HG03095 (cell line): Measurements from ENCODE around the gene CACNA2D4.

Experiments used
- ATAC-seq: cut with Tn5 transposase; IDR thresholded peaks from one replicate; pipeline ENCODE4 v1.9.1; 2021; ENCODE audit warnings: moderate library complexity; ENCODE audit not compliant: unreplicated experiment

CACNA2D4 gene

DNA sequence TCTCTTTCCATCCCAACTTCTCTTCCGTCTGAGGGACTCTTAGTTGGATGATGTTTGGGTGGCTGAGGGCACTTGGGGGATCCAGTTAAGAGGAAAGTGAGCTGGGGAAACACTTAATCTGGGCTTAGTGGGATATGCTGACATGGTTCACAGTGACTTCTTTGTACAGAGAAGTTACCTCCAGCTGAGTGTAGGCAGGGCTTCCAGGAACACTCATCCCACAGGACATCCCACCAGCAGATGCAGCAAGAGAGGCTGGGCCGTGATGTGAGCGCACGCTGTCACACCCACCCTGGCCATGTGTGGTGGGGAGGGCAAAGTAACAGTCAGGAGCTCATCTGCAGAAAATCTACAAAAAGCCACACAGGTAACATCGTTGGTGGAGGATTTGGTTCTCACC is 832 bp upstream of the CACNA2D4 start:
- ATAC-seq = no peak

DNA sequence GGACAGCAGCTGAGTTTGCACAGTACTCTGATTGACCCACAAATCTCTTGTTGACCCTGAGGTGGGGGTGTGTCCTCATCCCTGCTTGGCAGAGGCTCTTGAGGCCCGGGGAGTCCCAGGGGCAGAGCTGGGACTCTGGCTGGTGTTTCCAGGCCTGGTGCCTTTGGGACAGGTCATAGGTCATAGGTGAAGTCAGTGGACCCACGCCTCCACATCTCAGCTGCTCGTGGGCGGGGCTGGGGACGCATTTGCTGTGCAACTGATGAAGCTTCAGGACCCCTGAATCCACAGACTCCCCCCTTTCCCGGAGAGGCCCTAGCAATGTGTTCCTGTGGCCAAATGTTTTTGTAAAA is 408 bp upstream of the CACNA2D4 start:
- no peak for ATAC-seq

DNA sequence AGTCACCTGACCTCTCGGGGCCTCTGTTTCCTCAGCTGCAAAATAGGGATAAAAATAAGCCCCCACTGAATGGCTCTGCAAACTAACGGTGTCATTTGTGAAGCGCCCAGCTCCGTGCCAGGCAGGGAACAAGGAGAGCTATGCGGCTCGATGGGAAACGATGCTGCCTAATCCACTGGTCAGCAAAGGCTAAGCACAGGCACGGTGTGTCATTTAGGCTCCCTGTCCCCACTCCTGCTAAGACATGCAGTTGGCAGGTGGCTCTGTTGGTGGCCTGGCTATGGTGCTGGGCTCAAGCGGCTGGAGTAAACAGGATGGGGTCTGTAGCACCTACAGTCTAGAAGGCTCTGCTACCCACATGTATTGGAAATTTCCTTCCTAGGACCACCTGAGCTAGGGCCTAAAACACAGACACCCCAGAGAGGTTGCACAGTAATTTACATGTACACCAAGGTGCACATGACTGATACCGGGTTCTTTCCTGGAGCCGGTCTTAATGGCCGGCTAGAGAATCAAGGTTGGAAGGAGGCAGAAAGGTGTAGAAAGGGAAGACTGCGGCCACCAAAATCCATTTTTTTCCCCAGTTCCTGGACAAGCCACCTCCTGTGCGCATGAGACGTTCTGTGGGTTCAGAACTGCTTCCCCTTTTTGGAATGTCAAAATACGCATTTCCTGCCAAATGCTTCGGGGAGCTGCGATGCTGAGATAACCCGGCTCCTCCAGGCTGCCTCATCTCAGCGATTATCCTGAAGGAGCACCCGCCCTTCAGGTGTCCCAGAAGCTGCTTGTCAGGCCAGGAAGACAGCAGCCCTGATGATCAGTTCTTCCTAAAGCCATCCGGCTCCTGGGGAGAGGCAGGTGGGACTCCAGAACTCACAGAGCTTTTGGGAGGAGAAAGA is 1.0 kb downstream of the CACNA2D4 start:
- ATAC-seq = no peak

DNA sequence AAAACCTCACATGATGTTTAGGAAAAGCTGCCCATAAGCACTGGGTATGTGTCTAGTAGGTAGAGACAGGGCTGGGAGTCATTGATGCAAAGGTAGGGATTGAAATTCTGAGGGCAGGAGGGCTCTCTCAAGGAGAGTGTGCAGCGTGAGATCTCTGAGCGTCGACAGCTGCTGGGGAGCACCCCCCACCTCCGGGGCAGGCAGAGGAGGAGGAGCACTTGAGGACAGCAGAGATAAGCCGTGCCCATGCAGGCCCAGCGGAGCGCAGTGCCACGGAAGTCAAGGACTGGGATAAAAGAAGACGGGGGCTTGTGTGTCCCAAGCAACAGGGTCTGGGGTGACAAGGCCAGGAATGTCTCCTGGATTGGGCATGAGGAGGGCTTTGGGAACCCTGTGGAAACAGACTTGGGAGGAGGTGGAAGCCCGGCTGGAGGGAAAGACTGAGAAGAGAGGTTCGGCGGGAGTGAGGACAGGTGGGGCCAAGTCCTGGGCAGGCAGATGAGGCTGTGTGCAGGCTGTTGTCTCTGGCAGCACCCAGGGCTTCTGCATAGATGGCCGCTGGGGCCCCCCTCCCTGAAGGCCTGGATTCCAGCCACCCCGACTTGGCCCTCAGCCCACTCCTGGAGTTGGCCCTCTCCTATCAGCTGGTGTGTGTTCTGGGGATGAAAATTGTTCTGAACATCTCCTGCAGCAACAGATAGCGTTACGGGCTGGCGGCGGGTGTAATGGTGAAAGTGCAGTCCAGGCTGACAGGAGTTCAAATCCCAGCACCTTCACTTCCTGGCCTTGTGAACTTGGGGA is 1.9 kb downstream of the CACNA2D4 start:
- no peak for ATAC-seq

DNA sequence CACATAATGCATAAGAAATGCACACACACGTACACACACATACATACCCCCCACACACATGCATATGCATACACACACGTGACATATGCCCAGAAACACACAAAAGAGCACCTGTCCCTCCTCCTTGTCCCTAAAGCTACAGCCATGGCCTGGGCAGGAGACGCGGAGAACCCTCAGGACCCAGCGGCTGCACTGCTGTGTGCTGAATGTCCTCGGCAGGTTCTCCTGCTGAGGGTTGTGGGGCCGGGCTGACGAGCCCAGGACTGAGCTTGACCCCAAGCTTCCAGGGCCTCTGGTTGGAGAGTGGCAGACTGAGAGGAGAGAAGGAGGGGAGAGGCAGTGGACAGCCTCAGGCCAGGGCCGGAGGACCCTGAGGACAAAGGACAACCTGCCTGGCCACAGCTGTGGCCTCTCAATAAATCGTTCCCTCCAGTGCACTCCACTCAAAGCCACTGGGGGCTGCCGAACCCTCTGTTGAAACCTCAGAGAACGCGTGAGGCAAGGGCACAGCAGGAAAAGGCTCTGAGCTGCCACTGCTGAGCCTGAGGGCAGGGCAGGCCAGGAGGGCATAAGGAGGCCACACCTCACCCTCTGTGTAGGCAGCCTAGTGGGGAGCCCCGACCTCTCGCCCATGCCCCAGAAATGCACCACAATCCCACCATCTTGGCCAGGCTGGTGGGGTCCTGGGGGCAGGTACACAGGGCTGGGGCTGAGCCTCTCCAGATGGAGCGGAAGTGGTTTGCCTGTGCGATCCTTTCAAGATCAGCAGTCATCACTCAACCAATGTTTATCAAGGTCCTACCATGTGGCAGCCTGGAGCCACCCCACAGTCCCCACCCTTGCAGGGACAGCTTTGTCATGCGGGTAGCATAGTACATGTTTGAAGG is 3.1 kb downstream of the CACNA2D4 start:
- ATAC-seq = no peak

DNA sequence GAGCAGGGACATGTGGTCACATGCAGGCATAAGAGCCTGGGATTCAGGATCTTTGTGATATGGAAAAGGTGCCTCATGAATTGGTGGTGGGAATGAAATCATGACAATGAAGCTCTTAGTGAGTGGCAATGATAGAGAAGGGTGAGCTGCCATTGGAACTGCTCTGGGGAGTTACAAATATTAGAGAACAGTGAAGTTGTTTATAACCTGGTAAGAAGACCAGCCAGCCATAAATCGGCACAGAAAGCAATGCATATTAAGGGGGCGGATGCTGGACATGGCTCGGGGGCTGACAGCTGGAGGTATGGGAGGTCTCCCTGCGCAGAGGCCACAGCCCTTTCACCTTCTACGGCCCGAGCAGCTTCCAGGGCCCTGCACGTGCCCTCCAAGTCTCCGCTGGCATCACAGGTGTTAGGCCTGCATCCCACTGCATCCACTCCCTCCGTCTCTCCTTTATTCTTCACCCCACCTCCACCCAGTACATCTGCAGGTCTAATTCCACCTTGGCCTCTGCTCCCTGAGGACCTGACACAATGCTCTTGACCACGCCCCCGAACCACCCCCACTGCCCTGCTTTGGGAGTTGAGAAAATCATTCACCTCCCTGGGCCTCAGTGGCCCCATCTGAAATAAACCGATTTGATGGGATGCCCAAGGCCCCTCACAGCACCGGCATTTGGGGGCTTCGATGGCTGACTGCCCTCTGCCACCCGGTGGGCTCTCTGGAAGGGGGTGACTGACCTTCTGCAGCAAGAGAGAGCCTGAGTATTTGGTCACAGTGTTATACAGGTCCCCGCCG is 4.1 kb downstream of the CACNA2D4 start:
- ATAC-seq = no peak

DNA sequence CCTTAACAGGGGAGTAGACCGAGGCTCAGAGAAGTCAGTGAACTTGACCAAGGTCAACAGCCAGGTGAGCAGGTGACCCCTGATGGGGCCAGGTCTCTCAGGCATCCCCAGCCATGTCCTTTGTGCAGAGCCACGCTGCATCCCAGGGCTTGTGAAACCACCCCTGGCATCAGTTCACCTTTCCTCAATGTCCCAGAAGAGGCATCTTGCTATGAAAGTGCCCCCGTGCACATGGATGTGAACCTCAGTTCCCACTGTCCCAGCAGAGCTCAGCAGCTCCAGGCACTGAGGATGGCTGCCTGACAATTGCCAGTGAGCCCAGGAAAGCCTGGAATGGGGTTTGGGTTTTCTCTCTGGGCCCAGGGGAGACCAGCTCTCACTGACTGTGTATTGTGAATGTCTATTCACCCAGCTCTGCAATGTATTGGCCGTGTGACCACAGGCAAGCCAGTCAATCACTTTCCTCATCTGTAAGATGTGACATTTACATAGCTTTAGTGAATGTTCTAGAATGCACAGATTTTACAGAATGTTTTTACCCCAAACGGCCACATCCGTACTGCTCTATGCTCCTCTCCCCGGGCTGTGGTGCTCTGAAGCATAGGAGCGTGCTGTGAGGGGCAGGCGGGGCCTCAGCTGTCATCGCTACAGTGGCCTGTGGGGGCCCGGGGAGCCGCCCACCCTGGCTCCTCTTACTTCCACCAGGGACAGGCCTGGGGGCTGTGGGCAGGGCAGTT is 4.9 kb downstream of the CACNA2D4 start:
- ATAC-seq = no peak

DNA sequence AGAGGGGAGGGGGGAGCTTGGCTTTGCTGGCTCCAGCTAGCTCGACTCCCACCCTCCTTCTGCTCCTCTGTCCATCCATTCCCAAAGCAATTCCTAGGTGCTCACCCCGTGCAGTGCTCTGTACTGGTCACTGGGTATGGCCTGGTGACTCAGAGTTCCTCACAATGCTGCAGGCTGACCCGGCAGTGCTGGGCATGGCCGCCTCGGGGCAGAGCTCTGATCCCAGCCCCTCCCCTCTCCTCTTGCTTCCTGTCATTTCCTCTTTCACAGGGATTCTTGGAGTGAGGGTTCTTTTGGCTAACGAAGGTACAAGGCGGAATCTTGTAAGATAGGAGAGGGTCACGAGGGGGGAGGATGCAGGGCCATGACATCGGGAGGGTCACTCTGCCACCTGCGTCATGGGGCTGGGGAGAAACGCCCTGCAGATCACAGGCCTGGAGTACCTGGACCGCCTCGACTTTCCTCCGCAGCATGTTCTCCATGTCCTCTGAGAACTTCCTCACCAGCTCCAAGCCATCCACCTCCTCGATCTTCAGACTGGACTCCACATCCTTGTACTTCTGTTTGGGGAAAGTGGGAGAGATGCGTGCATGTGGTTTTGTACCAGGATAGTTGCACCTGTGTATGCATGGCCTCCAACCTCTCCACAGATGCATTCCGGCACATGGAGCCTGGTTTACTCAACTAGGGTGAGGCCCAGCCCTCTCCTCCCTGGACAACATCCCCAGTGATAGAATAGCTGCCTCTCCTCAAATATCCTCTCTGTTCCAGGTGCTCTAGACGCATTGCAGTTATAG is 5.7 kb downstream of the CACNA2D4 start:
- no peak for ATAC-seq

DNA sequence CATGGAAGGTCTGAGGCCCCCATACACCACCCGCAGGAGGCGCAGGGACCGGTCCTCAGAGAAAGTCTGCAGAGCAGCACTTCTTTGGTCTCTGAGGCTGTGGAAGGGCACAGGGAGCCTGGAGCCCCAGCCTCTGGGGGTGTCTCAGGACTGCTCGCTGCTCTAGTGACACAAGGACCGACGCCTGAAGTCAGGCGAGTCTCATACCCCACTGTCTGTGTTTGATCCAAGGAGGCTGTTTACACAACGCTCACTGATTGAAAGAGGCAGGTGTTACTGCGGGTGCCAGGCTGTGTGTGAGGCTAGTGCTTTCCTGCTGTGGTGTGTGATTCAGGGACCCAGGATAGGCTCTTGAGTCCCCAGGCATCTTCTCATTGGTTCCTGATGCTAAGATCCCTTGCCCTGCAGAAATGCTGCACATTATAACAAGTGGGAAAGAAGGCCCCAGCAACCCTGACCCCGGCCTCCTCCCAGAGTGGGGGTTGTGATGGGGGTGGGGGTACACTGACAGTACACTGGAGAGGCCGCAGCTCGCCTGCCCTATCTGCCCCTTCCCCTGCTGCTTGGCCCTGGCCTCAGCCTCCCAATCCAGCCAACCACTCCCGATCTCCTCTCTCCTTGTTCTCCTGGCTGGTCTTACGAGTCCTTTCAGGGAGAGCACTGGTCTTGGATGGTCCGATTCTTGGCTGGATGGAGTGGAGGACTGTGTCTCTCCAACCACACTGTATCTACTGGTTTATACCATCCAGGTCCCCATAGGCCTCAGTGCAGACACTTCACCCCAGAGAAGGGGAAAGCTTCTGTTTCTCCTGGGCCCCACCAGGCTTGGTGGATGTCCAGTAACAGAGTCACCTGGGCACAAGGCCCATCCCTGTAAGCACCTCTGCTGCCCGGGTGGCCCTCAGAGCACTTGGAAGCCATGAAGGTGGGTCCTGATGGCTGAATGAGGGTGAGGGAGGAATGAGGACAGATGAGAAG is 6.6 kb downstream of the CACNA2D4 start:
- no peak for ATAC-seq

DNA sequence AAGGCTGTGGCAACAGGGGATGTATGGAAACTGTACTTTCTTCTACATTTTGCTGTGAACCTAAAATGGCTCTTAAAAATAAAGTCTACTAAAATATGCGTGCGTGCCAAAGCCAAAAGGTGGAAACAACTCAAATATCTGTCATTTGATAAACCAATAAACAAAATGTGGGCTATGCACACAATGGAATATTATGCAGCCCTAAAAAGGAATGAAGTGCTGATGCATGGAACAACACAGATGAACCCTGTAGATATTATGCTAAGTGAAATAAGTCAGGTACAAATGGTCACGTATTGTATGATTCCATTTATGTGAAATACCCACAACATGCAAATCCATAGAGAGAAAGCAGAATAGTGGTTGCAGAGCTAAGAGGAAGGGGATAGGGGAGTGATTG is 8.0 kb downstream of the CACNA2D4 start:
- ATAC-seq = no peak

DNA sequence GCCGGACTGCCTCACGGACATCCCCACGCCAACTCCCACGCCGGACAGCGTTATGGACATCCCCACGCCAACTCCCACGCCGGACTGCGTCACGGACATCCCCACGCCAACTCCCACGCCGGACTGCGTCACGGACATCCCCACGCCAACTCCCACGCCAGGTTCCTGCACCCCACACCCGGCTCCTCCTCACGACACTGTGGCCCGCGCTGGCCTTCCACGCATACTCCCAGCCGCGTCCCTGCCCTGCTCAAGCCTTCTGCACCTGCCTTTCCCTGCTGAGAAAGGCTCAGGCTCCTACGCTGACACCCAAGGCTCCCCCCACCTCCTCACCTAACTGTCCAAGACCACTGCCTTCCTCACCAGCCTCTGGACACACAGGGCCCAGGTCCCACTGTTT is 9.7 kb downstream of the CACNA2D4 start:
- ATAC-seq = no peak

DNA sequence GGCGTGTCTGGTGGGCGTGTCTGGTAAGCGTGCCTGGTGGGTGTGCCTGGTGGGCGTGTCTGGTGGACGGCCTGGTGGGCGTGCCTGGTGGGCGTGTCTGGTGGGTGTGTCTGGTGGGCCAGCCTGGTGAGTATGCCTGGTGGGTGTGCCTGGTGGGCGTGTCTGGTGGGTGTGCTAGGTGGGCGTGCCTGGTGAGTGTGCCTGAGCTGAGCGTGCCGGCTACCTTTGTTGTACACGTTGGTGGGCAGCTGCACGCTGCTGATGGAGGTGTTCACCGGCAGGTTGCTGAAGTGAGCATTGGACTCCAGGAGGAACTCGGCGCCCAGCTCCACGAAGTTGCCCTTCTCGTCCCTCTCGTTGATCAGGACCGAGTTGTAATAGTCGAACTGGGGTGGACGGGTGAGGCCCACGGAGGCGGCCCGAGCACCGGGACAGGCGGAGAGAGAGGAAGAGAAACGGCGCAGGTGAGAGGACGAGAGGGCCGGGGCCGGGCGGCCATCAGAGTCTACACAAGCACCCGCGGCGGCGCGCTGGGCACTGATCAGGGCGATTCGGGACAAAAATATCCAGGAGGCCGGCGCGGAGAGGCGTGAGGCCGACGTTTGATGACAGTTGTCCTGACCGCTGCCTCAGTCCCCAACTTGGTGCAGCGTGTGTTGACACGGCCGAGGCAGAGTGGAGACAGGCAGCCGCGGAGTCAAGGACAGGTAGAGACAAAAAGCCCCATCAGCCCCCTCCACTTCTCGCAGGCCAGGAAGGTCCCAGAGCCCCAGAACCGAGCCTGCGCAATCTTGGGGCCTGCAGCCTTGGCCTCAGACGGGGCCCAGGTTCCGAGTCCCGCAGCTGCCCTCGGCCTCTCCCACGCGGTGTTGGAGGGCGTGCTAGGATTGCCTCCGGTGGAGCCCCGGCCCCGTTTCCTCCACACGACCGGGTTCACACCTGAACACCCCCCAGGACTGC is 10.5 kb downstream of the CACNA2D4 start:
- ATAC-seq = no peak

DNA sequence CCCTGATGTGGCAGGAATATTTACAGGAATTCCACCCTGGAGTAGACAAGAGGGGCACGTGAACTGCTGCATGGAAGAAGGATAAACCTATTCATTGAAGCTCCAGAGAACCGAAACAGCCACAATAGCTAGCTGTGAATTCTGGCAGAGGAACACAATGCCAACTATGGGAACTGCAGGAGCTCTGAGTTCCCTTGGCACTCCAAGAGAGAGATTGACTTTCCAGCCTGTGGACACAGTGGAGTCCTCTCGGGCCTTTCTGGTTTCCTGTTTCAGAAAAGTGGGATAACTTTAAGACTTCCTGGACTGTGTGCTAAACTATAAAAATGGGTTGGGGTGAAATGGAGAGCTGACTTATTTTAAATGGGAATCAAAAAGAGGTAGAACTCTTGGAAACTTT is 11.9 kb downstream of the CACNA2D4 start:
- ATAC-seq = no peak

DNA sequence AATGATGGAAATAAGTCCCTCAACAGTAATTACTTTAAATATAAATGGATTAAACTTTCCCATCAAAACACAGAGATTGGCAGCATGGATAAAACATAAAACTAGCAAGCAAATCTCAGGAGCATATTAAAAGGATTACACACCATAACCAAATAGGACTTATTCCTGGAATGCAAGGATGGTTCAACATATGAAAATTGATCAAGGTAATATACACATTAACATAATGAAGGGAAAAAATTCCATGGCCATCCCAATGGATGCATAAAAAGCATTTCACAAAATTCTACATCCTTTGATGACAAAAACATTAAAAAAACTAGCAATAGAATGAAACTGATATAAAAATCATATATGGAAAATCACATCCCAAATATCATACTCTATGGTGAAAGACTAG is 13.6 kb downstream of the CACNA2D4 start:
- ATAC-seq = no peak

DNA sequence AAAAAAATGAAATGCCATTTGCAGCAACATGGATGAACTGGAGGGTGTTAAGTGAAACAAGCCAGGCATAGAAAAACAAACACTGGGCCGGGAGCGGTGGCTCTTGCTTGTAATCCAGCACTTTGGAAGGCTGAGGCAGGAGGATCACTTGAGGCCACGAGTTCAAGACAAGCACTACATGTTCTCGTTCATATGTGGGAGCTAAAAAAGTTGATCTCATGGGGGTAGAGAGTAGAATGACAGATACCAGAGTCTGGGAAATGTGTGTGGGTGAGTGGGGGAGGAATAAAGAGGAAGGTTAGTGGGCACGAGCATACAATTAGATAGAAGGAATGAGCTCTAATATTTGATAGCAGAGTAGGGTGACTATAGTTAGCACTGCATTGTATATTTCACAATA is 21.5 kb downstream of the CACNA2D4 start:
- no peak for ATAC-seq

DNA sequence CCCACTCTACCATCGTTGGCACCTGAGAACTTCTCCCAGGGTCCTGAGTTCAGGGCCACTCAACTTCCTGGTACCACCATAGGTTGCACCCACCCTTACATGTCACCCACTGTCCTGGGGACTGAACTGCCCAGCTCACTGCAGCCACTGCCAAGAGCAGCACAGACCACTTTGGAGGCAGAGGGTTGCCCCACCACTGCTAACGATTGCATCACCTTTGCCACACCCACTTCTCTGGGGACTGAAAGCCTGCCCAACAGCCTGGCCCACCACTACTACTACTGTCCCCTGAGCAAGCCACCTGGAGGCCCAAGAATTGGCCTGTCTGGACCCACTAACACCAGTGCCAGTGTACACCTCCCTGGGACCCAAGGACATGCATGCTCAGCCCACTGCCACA is 27.6 kb downstream of the CACNA2D4 start:
- no peak for ATAC-seq
